RWPE1 (cell line): Measurements from ENCODE around the gene DBP.

Experiments used
- CTCF ChIA-PET: fragments of 350-600 bp; sonication (Branson Sonifier 250); formaldehyde crosslinking; extraction: SDS; loops from one replicate; lab custom pipeline; 2021; lab: Yijun Ruan, JAX
- POLR2A ChIA-PET: fragments of 400-600 bp; formaldehyde crosslinking; extraction: SDS; loops from one replicate; lab custom pipeline; 2020; ENCODE audit warnings: antibody characterized with exemption; ENCODE audit not compliant: low non-redundant PET; lab: Yijun Ruan, JAX
- DNase-seq: peaks from one replicate; pipeline ENCODE4 v3.0.0; 2012; ENCODE audit warnings: low spot score
- H3K27ac ChIP-seq: fragments of 450-650 bp; 2 replicates; pipeline ENCODE4 v1.5.1; 2017
- CTCF ChIP-seq: fragments of 450-650 bp; conservative IDR thresholded peaks from 2 replicates; pipeline ENCODE4 v1.5.1; 2017; ENCODE audit warnings: low read depth, mild to moderate bottlenecking

DBP gene

GRCh38 chr19:48618278-48618915 lies 18.8 kb downstream of the DBP start:
- TF ChIP-seq CTCF: no peak
- ChIA-PET CTCF (interaction anchor here (0.6 kb wide), 1 partner anchor 152 kb away, joined by 3 read pairs; no protein-coding TSS in a partner anchor), POLR2A (interaction anchor here (0.6 to 1.3 kb wide), 6 partner anchors 10 to 240 kb away, joined by 3 to 7 read pairs (median 3); no protein-coding TSS in a partner anchor)
- H3K27ac ChIP-seq: peak overlapping the region; percentile 92
- DNase-seq: no peak

GRCh38 chr19:48617146-48617937 lies 19.8 kb downstream of the DBP start:
- ChIA-PET POLR2A (no interaction called here), CTCF (interaction anchor here (0.7 kb wide), 1 partner anchor 240 kb away, joined by 6 read pairs; no protein-coding TSS in a partner anchor)
- DNase-seq: no peak
- peak overlapping the region; percentile 92 for H3K27ac ChIP-seq
- TF ChIP-seq CTCF: no peak

GRCh38 chr19:48616491-48617056 lies 20.6 kb downstream of the DBP start:
- POLR2A ChIA-PET: no interaction called here
- TF ChIP-seq CTCF: no peak
- peak overlapping the region; percentile 92 for H3K27ac ChIP-seq
- CTCF ChIA-PET: interaction anchor here (0.7 to 1.5 kb wide), 4 partner anchors 11 to 240 kb away, joined by 3 to 6 read pairs (median 4); no protein-coding TSS in a partner anchor
- no peak for DNase-seq

GRCh38 chr19:48616041-48616436 lies 21.1 kb downstream of the DBP start:
- CTCF ChIA-PET: interaction anchor here (0.6 to 1.5 kb wide), 4 partner anchors 12 to 129 kb away, joined by 3 to 5 read pairs (median 4); no protein-coding TSS in a partner anchor
- no peak for DNase-seq
- POLR2A ChIA-PET: interaction anchor here (1.2 kb wide), 1 partner anchor 129 kb away, joined by 3 read pairs; no protein-coding TSS in a partner anchor
- H3K27ac ChIP-seq: peak overlapping the region; percentile 92
- TF ChIP-seq CTCF: no peak

- ChIA-PET CTCF (interaction anchor here (0.6 to 1.5 kb wide), 5 partner anchors 12 to 468 kb away, joined by 3 to 5 read pairs (median 3); partner anchors contain the start of gene KDELR1), POLR2A (interaction anchor here (1.0 to 1.2 kb wide), 2 partner anchors 17 to 128 kb away, joined by 3 to 4 read pairs; no protein-coding TSS in a partner anchor)
- no peak for DNase-seq
- H3K27ac ChIP-seq: peak overlapping the region; percentile 92
- TF ChIP-seq CTCF: no peak
Measured at GRCh38 chr19:48615231-48616040, 21.7 kb downstream of the DBP start.
